Measurements from ENCODE around the gene CGGBP1. TPM values are rescaled to one million over a fixed set of nuclear protein-coding genes. Genes with fewer than 3 reads are reported as not detected.

Gene CGGBP1, protein sequence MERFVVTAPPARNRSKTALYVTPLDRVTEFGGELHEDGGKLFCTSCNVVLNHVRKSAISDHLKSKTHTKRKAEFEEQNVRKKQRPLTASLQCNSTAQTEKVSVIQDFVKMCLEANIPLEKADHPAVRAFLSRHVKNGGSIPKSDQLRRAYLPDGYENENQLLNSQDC
- 51.6 TPM for total RNA-seq
- long read RNA-seq, full-length matches to known transcripts, result 19 of 21 reads
- long read RNA-seq, partial matches to known transcripts, result 0 of 21 reads
- long read RNA-seq, other reads (novel, unspliced or antisense), result 2 of 21 reads

DNA sequence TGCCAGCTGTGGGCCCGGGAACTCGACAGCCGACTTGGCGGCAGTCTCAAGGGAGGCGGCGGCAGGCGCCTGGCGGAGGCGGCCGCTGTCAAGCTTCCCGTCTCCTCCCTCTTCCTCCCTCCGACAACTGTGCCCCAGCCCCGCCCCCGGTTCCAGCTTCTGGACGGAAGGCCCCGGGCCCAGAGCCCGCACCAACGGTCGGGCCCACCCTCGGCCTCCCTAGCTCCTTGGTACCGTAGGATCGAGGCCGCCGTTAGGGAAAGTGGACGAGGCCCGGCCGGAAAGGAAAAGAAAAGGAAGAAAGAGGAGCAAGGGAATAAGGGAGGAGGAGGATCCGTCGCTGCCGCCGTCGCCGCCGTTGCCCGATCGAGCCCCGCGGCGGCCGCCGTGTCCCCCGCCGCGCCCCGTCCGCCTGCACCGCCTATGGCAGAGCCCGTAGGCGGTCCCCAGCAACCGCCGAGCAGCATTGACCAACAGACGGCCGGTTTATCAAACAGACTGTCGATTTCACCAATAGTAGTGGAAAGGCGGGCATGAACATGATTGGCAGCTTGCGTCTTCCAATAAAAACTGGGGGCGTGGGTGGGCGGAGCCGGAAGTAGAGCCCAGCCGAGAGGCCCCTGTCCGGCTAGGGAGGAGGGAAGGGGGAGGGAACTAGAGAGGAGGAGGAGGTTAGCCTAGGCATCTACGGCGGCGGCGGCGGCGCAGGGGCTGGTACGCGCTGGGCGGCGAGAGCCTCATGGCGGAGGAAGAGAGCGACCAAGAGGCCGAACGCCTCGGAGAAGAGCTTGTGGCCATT is at the start of gene CGGBP1, which contains the start of gene ZNF654:
CGGBP1 (minus strand) TSS at position 425 of the 799 bp plus-strand sequence. CDS start 3,029 bp downstream, outside the sequence.
ZNF654 (plus strand) TSS at position 675 of the 799 bp plus-strand sequence; CDS start at position 740, 65 bp downstream.
- intact Hi-C loops (cut with DNase I), result loop anchor here (1.0 to 5.0 kb wide), 3 partner anchors 26 to 89 kb away; partner anchors contain the start of gene C3orf38
- DNase-seq (ENCODE audit: missing footprints) (peak; percentile 97), ATAC-seq (peak; percentile 98)

DNA sequence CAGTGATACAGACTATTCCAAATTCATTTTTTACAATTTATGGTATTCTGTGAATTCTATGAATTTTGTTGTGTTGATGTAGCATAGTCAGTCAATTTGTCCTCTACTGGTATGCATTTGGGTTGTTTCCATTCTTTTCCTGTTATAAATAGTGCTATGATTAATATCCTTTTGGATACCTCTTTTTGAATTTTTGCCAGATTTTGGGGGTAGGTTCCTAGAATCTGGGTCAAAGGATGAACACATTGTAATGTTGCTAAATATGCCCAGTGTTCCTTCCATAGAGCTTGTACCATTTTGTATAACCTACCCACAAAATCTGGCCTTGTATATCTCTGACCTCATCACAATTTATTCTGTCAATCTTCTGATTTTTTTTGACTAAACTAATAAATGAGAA is 46.5 kb upstream of the CGGBP1 start:
- intact Hi-C loops (cut with DNase I), result no loop called here

DNA sequence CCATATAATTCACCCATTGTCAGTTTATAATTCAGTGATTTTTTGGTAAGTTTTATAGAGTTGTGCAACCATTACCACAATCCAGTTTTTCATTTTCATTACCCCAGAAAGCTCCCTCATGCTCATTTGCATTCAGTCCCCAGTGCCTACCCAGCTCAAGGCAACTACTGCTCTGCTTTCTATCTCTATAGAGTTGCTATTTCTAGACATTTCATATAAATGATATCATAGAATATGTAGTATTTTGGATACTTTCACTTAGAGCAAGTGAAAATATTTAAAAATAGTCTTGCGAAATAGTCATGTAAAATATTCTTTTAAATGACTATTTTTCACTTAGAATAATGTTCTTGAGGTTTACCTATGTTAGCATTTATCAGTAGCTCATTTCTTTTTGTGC is 42.3 kb upstream of the CGGBP1 start:
- ATAC-seq, result no peak
- intact Hi-C loops (cut with DNase I), result no loop called here
- no peak for DNase-seq (ENCODE audit: missing footprints)

More for the DNA sequence above, 46.5 kb upstream of the CGGBP1 start:
- no peak for DNase-seq (ENCODE audit: missing footprints)
- ATAC-seq, result no peak

DNA sequence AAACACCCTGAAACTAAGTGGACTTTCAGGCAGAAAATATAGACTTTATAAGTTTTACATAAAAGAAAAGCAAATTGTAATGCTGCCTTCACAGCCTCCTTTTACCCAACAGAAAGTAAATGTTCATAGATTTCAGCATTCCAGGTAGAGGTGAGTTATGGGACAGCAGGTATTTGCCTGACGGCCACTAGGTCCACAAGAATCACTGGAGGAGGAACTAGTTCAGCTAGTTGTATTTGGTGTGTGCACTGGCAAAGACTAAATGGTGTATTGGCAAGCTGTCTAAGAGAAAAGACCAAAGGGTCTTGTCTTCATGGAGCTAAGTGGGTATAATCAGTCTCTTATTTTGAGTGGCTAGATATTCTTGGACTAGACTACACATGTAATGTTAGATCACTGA is 34.5 kb upstream of the CGGBP1 start:
- intact Hi-C loops (cut with DNase I), result no loop called here
- DNase-seq (ENCODE audit: missing footprints), result no peak
- no peak for ATAC-seq

DNA sequence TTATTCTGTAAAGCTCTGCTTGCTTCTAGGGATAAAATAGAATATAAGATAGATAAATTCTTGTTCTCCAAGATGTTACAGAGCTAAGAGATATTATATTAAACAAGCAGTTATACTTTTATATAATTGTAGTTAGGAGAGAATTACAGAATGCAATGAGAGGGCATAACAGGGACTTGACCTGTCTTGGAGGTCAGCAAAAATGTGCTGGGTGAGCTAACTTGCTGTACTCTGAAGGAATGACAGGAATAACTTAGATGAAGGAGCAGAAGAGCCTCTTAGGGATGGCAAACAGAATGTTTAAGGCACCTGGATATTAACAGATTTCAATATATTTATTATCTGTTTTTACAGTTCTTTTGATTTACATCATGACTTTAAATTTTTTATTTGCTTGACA is 33.5 kb upstream of the CGGBP1 start:
- intact Hi-C loops (cut with DNase I), result no loop called here
- DNase-seq (ENCODE audit: missing footprints) (no peak), ATAC-seq (no peak)

DNA sequence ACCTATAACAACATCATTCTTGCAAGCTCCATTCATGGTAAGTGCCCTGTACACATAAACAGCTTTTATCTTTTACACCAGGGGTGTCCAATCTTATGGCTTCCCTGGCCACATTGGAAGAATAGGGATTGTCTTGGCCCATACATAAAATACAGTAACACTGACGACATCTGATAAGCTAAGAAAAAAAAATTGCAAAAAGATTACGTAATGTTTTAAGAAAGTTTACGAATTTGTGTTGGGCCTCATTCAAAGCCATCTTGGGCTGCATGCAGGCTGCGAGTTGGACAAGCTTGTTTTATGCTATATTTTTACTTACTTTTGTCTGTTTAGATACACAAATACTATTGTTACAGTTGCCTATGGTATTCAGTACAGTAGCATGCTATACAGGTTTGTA is 31.9 kb upstream of the CGGBP1 start:
- ATAC-seq, result no peak

DNA sequence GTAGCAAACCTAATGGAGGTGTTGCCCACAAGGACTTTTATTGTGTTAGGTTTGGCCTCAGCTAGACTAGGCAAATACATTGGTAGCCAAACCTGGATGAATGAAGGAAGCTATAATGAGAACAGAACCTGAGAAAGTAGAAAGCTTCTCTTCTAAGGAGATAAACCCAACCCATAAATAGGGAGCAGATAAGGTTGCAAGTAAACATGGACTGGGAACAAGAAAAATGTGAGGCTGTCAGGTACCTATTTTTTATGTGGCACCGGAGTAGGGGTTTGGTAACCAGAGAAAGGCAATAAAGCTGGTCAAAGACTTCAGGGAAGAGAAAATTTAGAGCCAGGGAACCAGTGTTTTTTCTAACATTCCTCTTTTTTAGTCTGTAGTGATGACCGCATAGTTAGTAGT is 25.3 kb upstream of the CGGBP1 start:
- ATAC-seq (no peak), DNase-seq (ENCODE audit: missing footprints) (no peak)
- intact Hi-C loops (cut with DNase I), result no loop called here

More for the DNA sequence above, 31.9 kb upstream of the CGGBP1 start:
- intact Hi-C loops (cut with DNase I), result no loop called here
- DNase-seq (ENCODE audit: missing footprints), result no peak

DNA sequence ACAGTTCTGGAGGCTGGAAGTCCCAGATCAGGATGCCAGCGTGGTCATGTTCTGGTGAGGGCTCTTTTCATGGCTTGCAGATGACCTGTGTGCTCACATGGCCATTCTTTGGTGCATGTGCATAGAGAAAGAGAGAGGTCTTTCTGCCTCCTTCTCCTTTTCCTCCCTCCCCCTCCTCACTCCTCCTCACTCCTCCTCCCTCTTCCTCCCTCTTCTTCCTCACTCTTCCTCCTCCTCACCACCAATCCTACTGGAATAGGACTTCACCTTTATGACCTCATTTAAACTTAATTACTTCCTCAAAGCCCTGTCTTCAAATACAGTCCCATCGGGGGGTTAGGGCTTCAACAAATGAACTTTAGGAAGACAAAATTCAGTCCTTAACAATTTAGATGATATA is 24.0 kb upstream of the CGGBP1 start:
- DNase-seq (ENCODE audit: missing footprints) (no peak), ATAC-seq (no peak)
- intact Hi-C loops (cut with DNase I), result no loop called here

DNA sequence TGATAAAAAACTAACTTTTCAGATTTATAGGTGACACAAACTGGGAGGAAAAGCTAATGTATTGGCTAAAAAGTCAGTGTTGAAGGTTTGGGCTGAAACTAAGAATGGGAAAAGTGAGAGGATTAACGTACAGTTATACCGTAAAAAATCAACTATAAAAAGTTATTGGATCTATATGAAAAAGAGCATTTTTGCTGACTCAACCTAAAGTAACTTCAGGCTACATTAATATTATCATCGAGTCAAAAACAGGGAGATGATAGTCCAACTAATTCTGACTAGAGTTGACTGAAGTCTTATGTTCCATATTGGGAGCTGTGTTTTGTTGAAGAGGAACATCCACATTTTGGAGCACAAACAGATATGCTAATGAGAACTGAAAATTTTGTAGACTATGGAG is 20.1 kb upstream of the CGGBP1 start:
- no peak for DNase-seq (ENCODE audit: missing footprints)
- no peak for ATAC-seq
- intact Hi-C loops (cut with DNase I), result no loop called here

DNA sequence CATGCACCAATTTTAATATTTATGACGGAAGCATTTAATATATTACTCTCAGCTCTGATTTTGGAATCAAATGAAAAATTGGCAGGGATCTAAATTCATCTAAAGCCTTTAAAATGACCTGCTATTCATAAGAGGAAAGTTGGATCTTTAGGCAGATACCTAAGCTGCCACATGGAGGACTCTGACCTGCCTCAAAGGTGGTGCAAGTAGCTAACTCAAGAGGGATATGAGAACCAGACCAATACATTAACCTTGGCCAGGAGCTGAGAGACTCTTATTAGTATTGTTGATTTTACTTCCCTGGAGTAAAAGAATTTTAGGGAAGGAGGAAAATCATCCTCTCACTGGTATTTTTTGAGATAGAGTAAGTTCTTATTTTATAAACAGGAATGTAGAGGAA is 17.9 kb upstream of the CGGBP1 start:
- no peak for ATAC-seq
- DNase-seq (ENCODE audit: missing footprints), result no peak
- intact Hi-C loops (cut with DNase I), result no loop called here

DNA sequence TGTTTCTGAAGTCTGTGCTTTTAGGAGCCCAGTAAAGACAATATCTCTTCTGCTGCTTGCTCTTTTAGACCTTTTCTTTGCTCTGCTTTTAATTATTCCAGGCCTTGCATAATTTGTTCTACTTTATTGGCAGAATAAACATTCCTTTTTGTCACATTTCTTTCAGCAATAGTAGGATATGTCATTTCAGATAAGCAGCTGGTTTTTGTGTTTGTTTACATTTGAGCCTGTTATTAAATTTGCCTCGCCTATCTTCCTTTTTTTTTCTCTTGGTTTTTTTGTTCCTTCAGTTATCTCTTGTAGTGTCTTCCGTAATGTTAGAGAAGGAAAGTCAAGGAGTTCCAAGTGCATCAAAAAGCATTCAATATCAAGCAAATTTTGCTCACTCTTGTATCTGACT is 16.7 kb upstream of the CGGBP1 start:
- no peak for ATAC-seq
- intact Hi-C loops (cut with DNase I), result no loop called here

DNA sequence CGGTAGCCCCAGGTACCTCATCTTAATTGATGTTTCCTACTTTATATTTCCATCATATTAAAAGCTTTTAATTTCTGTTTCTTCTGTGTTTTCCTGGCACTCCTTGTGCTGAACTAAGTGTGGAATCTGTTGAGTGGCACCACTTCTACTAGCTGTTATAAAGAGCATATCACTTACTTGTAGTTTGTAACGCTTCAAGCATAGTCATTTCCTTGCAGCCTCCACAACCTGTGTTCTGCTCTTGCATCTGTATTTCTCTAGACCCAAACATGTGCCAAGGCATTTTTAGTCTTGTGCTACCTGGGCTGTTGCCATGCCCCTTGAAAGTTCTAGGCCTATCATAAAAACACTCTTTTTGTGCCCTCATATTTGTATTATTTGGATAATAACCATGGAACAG is 16.3 kb upstream of the CGGBP1 start:
- intact Hi-C loops (cut with DNase I), result no loop called here
- ATAC-seq, result no peak

More for the DNA sequence above, 16.7 kb upstream of the CGGBP1 start:
- no peak for DNase-seq (ENCODE audit: missing footprints)

DNA sequence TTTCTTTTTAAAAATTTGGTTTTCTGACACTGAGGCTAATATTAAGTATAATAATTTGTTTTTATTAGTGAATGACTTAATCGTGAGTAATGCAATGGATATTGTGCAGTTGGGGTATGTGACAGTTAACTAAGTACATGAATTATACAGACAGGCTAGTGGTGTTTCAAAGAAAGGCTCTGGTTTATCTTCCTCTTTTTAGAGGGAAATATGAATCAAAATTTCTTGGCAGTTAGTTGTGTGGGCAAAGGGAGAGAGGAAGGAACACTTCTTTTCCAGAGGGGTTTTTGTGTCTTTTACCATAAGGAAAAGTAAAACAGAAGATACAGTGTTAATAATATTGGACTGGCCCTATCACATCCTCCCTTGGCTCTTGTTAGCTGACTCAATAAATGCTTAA is 2.9 kb upstream of the CGGBP1 start:
- ATAC-seq (no peak), DNase-seq (ENCODE audit: missing footprints) (no peak)
- intact Hi-C loops (cut with DNase I), result no loop called here

More for the DNA sequence above, 16.3 kb upstream of the CGGBP1 start:
- no peak for DNase-seq (ENCODE audit: missing footprints)

DNA sequence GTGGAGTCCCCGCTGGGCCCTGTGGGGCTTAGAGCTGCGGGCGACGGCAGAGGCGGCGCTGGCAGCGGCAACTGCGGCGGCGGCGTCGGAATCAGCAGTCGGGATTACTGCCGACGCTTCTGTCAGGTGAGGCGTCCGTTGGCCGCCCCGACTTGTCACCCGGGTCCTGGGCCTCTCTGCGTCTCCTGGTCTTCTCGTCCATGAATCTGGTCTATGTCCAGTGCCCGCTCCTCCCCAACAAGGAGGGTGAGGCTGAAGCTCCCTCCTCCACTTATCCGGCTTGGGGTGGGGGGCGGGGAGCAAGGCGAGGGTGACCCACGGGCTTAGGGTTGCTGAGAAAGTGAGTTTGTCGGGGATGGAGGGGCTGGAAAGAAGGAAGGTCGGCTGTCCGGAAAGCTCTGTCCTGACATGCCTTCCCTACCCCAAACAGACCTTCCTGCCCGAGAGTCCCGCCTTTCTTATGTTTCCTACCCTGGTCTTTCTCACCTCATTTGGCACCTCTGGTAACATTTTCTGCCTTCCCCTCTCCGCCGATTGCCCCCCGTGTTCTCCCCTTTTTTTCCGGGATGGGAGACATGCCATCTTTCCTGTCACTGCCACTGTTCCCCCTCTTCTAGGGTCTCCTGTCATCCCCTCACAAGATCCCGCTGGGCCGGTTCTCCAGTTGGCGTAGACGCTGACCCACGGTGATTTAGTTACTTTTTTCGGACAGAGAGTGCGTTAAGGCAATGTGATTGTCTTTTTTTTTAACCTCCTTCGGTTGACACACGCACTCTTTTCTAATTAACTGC is 770 bp upstream of the CGGBP1 start:
- DNase-seq (ENCODE audit: missing footprints) (peak; percentile 56), ATAC-seq (peak; percentile 4)
- intact Hi-C loops (cut with DNase I), result loop anchor here (2.0 to 5.0 kb wide), 2 partner anchors 53 to 88 kb away; partner anchors contain the start of gene C3orf38

DNA sequence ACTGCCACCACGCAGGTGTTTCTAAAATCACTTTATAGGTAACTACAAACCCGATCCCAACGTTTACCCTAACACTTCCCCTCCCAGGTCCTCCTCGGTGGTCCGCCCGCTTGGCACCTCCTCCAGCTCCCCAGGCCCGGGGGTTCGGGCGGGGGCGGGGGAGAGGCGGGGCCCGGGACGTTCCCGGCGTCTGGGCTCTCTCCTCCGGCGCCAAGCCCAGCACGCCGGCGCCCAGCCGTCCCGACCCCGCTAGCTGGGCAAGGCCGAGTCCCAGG is 562 bp downstream of the CGGBP1 start:
- no peak for ATAC-seq
- intact Hi-C loops (cut with DNase I), result loop anchor here (1.0 to 5.0 kb wide), 3 partner anchors 26 to 89 kb away; partner anchors contain the start of gene C3orf38
- no peak for DNase-seq (ENCODE audit: missing footprints)

DNA sequence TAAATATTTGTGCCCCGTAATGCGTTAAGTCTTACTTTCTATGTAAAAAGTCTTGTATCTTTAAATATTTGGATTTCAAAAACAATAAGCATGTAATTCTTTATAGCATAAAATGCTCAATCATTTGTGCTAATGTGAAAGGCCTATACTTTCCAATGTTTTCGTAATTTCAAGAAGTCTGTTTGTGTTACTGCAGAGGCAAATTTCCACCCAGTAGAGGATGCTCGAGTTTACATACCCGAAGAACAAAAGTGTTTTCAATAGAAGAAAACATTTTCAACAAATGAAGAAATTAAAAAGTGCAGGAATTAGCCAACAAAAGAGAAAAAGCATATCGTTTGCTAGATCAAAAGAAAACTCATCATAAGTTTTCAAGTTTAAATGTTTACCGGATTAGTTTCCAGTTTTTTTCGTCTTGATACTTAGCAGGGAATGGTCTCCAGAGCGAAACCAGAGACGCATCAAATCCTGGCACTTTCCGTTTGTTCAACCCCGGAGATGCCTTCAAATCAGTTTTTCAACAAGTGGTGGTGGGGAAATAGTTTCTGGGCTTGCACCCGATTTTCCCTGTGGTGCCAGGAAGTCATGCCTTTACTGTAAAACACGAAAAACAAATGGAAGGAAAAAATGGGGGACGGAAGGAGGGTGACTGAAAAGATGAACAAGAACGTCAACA is 1.0 kb downstream of the CGGBP1 start:
- DNase-seq (ENCODE audit: missing footprints) (no peak), ATAC-seq (no peak)
- intact Hi-C loops (cut with DNase I), result loop anchor here (1.0 to 5.0 kb wide), 3 partner anchors 25 to 90 kb away; partner anchors contain the start of gene C3orf38

DNA sequence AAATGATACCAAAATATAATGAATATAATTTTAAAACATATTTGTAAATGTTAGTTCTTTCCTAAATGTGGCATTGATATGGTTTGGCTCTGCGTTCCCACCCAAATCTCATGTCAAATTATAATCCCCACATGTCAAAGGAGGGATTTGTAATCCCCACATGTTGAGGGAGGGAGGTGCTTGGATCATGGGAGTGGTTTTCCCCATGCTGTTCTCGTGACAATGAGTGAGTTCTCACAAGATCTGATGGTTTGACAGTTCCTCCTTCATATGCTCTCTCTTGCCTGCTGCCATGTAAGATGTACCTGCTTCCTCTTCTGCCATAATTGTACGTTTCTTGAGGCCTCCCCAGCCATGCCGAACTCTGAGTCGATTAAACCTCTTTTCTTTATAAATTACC is 12.0 kb downstream of the CGGBP1 start:
- no peak for DNase-seq (ENCODE audit: missing footprints)
- intact Hi-C loops (cut with DNase I), result no loop called here
- no peak for ATAC-seq

DNA sequence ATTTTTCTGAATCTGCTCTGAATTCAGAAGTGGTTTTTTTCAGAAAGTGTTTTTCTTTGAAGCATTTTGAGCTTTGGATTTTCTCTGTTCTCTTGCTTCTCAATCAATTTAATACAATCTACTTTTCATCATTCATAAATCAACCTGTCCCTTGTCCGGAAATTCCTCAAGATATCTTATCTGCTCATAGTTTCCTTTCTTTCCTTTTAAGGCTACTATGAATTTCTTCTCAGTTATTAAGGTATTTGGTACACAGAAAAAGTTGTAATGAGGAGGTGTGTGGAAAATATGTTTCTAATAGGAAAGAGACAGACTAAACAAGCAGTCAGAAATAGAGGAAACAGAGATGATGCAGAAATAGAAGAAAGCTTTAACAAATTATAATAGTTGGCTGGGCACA is 14.4 kb downstream of the CGGBP1 start:
- intact Hi-C loops (cut with DNase I), result no loop called here
- DNase-seq (ENCODE audit: missing footprints), result no peak
- no peak for ATAC-seq

DNA sequence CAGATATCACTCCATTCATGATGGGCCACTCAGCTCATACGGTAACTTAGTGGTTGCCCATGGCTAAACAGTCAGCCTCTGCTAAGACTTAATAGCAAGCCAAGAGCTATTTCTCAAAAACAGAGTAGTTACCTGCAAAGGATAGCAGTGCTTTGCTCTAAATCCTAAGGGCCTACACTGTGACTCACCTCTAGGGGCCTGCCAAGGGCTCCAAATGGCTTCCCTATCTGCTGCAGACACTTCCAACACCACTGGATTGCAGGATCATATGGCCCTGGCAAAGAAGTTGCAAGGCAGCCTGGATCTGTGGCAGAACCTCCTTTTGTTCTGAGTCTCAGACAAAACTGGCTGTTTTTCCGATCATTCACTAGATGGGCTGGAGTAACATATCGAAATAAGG is 17.8 kb downstream of the CGGBP1 start:
- ATAC-seq (no peak), DNase-seq (ENCODE audit: missing footprints) (no peak)
- intact Hi-C loops (cut with DNase I), result no loop called here

All from Right ventricle myocardium inferior (tissue), 1 donor.